GM06990 (cell line): Measurements from ENCODE around the gene CMPK1.

Experiments
- DNase-seq: peaks from one replicate; pipeline ENCODE4 v3.0.0-alpha.2; 2011; ENCODE audit not compliant: insufficient read length; ENCODE audit errors: extremely low read depth
- H3K27me3 ChIP-seq: replicated peaks from 2 replicates; pipeline ENCODE4 v1.6.0; 2011; ENCODE audit warnings: low read length; ENCODE audit not compliant: control insufficient read depth, insufficient read depth
- H3K36me3 ChIP-seq: 2 replicates; pipeline ENCODE4 v1.5.1; 2011; ENCODE audit warnings: low read length; ENCODE audit not compliant: control insufficient read depth, insufficient read depth
- H3K4me3 ChIP-seq: replicated peaks from 2 replicates; pipeline ENCODE4 v1.5.1; 2011; ENCODE audit warnings: low read depth, mild to moderate bottlenecking, control low read depth, low read length
- CTCF ChIP-seq: IDR thresholded peaks from 2 replicates; pipeline ENCODE4 v1.5.1; 2011; ENCODE audit warnings: low read length, control low read depth, mild to moderate bottlenecking, inconsistent platforms; ENCODE audit not compliant: insufficient read depth, poor library complexity, severe bottlenecking

The CMPK1 gene

GRCh38 chr1:47405697-47406096, 72.1 kb downstream of the CMPK1 start:
- DNase-seq, result no peak
- TF ChIP-seq CTCF, result no peak
- Histone ChIP-seq H3K4me3 (no peak overlapping the region), H3K36me3 (no peaks in the 10 kb centered on the region), H3K27me3 (no peaks in the 10 kb centered on the region; the same call in 1 of the 2 replicates)

- no peak for DNase-seq
- H3K4me3 ChIP-seq, result no peak overlapping the region
- no peaks in the 10 kb centered on the region for H3K36me3 ChIP-seq
- TF ChIP-seq CTCF, result no peak
- H3K27me3 ChIP-seq, result no peaks in the 10 kb centered on the region; the same call in 1 of the 2 replicates
Observed at GRCh38 chr1:47406966-47407365, 73.4 kb downstream of the CMPK1 start.

GRCh38 chr1:47407481-47407880, 73.9 kb downstream of the CMPK1 start:
- H3K36me3 ChIP-seq, result no peaks in the 10 kb centered on the region
- no peak for TF ChIP-seq CTCF
- no peak overlapping the region for H3K4me3 ChIP-seq
- DNase-seq, result no peak
- no peaks in the 10 kb centered on the region; the same call in 1 of the 2 replicates for H3K27me3 ChIP-seq

- no peak for TF ChIP-seq CTCF
- Histone ChIP-seq H3K27me3 (no peaks in the 10 kb centered on the region), H3K36me3 (no peaks in the 10 kb centered on the region), H3K4me3 (no peak overlapping the region)
- no peak for DNase-seq
Observed at GRCh38 chr1:47409311-47410067, 75.9 kb downstream of the CMPK1 start.

GRCh38 chr1:47410068-47410455, 76.5 kb downstream of the CMPK1 start:
- no peak overlapping the region for H3K4me3 ChIP-seq
- H3K27me3 ChIP-seq, result no peaks in the 10 kb centered on the region
- H3K36me3 ChIP-seq, result no peaks in the 10 kb centered on the region
- TF ChIP-seq CTCF, result no peak
- DNase-seq, result no peak
